HEK293T (cell line): ENCODE results near the gene ING5.

ENCODE experiments used
- CTCF ChIA-PET: fragments of 350-600 bp; formaldehyde crosslinking; extraction: SDS; loops from one replicate; lab custom pipeline; 2021; ENCODE audit warnings: antibody characterized with exemption, inconsistent platforms; lab: Yijun Ruan, JAX
- POLR2A ChIA-PET: fragments of 350-600 bp; formaldehyde crosslinking; extraction: SDS; loops from one replicate; lab custom pipeline; 2020; ENCODE audit warnings: antibody characterized with exemption, inconsistent platforms; lab: Yijun Ruan, JAX
- DNase-seq: peaks from one replicate; pipeline ENCODE4 v3.0.0; 2012; ENCODE audit warnings: mixed read lengths; ENCODE audit errors: extremely low spot score
- ARNT ChIP-seq: fragments of 450-650 bp; IDR thresholded peaks from 2 replicates; pipeline ENCODE4 v1.6.1; 2017; ENCODE audit warnings: mild to moderate bottlenecking
- BHLHE40 ChIP-seq: fragments of 450-650 bp; IDR thresholded peaks from 2 replicates; pipeline ENCODE4 v1.6.1; 2016; ENCODE audit warnings: mild to moderate bottlenecking, moderate library complexity, borderline replicate concordance
- CTBP1 ChIP-seq: fragments of 450-650 bp; IDR thresholded peaks from 2 replicates; pipeline ENCODE4 v1.6.1; 2016; ENCODE audit warnings: borderline replicate concordance
- ELF4 ChIP-seq: fragments of 450-650 bp; IDR thresholded peaks from 2 replicates; pipeline ENCODE4 v1.6.1; 2017; ENCODE audit warnings: antibody characterized with exemption
- FOXA1 ChIP-seq: fragments of 450-650 bp; IDR thresholded peaks from 2 replicates; pipeline ENCODE4 v1.6.1; 2016; ENCODE audit warnings: mild to moderate bottlenecking
- FOXK2 ChIP-seq: fragments of 450-650 bp; IDR thresholded peaks from 2 replicates; pipeline ENCODE4 v1.6.1; 2016; ENCODE audit warnings: mild to moderate bottlenecking
- FOXM1 ChIP-seq: fragments of 450-650 bp; IDR thresholded peaks from 2 replicates; pipeline ENCODE4 v1.6.1; 2017; ENCODE audit warnings: mild to moderate bottlenecking, borderline replicate concordance
- HDGF ChIP-seq: fragments of 450-650 bp; IDR thresholded peaks from 2 replicates; pipeline ENCODE4 v1.6.1; 2017; ENCODE audit warnings: antibody characterized with exemption, borderline replicate concordance
- L3MBTL2 ChIP-seq: fragments of 450-650 bp; conservative IDR thresholded peaks from 2 replicates; pipeline ENCODE4 v1.6.1; 2016; ENCODE audit warnings: mild to moderate bottlenecking
- LEF1 ChIP-seq: fragments of 450-650 bp; IDR thresholded peaks from 2 replicates; pipeline ENCODE4 v1.6.1; 2017; ENCODE audit warnings: mild to moderate bottlenecking, borderline replicate concordance
- NFRKB ChIP-seq: fragments of 450-650 bp; IDR thresholded peaks from 2 replicates; pipeline ENCODE4 v1.6.1; 2016; ENCODE audit warnings: mild to moderate bottlenecking, moderate library complexity
- PKNOX1 ChIP-seq: fragments of 450-650 bp; IDR thresholded peaks from 2 replicates; pipeline ENCODE4 v1.6.1; 2016
- SP1 ChIP-seq: fragments of 450-650 bp; IDR thresholded peaks from 2 replicates; pipeline ENCODE4 v1.6.1; 2017
- SUZ12 ChIP-seq: fragments of 450-650 bp; IDR thresholded peaks from 2 replicates; pipeline ENCODE4 v1.6.1; 2016; ENCODE audit warnings: mild to moderate bottlenecking
- TARDBP ChIP-seq: fragments of 450-650 bp; IDR thresholded peaks from 2 replicates; pipeline ENCODE4 v1.6.1; 2016
- ZNF384 ChIP-seq: fragments of 450-650 bp; IDR thresholded peaks from 2 replicates; pipeline ENCODE4 v1.6.1; 2016

The ING5 gene

GRCh38 chr2:241720099-241720498 lies 18.3 kb downstream of the ING5 start:
- no peak for TF ChIP-seq CTBP1
- no peak for TF ChIP-seq PKNOX1
- TF ChIP-seq HDGF: no peak
- TF ChIP-seq SP1: no peak
- no peak for TF ChIP-seq SUZ12
- no peak for TF ChIP-seq NFRKB
- no peak for TF ChIP-seq ARNT
- TF ChIP-seq L3MBTL2: no peak
- TF ChIP-seq FOXA1: no peak
- TF ChIP-seq TARDBP: no peak
- no peak for TF ChIP-seq FOXK2
- TF ChIP-seq BHLHE40: no peak
- no peak for TF ChIP-seq LEF1
- no peak for TF ChIP-seq ZNF384
- no peak for TF ChIP-seq ELF4
- TF ChIP-seq FOXM1: no peak
- DNase-seq: no peak
- ChIA-PET CTCF (no interaction called here), POLR2A (no interaction called here)

- no peak for DNase-seq
- TF ChIP-seq FOXA1: no peak
- no peak for TF ChIP-seq CTBP1
- no peak for TF ChIP-seq ZNF384
- TF ChIP-seq HDGF: no peak
- TF ChIP-seq NFRKB: no peak
- TF ChIP-seq PKNOX1: no peak
- no peak for TF ChIP-seq ARNT
- no peak for TF ChIP-seq TARDBP
- no peak for TF ChIP-seq SP1
- no peak for TF ChIP-seq FOXM1
- no peak for TF ChIP-seq ELF4
- POLR2A ChIA-PET: no interaction called here
- CTCF ChIA-PET: no interaction called here
Measured at GRCh38 chr2:241720560-241720959, 18.7 kb downstream of the ING5 start.

- TF ChIP-seq PKNOX1: no peak
- no peak for TF ChIP-seq NFRKB
- TF ChIP-seq ZNF384: no peak
- no peak for TF ChIP-seq ARNT
- TF ChIP-seq L3MBTL2: no peak
- no peak for TF ChIP-seq SP1
- no peak for TF ChIP-seq CTBP1
- TF ChIP-seq SUZ12: no peak
- TF ChIP-seq ELF4: no peak
- TF ChIP-seq FOXM1: no peak
- TF ChIP-seq FOXK2: no peak
- no peak for TF ChIP-seq LEF1
- no peak for TF ChIP-seq BHLHE40
- no peak for TF ChIP-seq HDGF
- no peak for TF ChIP-seq TARDBP
- no peak for TF ChIP-seq FOXA1
- POLR2A ChIA-PET: interaction anchor here (1.2 kb wide), 1 partner anchor 35 kb away, joined by 4 read pairs; the partner anchor contains the start of gene DTYMK
- DNase-seq: no peak
- CTCF ChIA-PET: no interaction called here
Measured at GRCh38 chr2:241721852-241722251, 20.0 kb downstream of the ING5 start.

GRCh38 chr2:241722896-241723454 lies 21.1 kb downstream of the ING5 start:
- no peak for TF ChIP-seq ZNF384
- TF ChIP-seq FOXA1: no peak
- TF ChIP-seq ARNT: no peak
- no peak for TF ChIP-seq TARDBP
- POLR2A ChIA-PET: no interaction called here

GRCh38 chr2:241724259-241724974 lies 22.6 kb downstream of the ING5 start:
- POLR2A ChIA-PET: no interaction called here

More at GRCh38 chr2:241722896-241723454, 21.1 kb downstream of the ING5 start:
- CTCF ChIA-PET: no interaction called here
- no peak for DNase-seq

More at GRCh38 chr2:241724259-241724974, 22.6 kb downstream of the ING5 start:
- CTCF ChIA-PET: no interaction called here
- TF ChIP-seq SP1 (no peak), HDGF (no peak), NFRKB (no peak), LEF1 (no peak), SUZ12 (no peak), CTBP1 (no peak), ZNF384 (no peak), ARNT (no peak), FOXK2 (no peak), PKNOX1 (no peak), ELF4 (no peak), TARDBP (no peak), FOXM1 (no peak), FOXA1 (no peak), L3MBTL2 (no peak), BHLHE40 (no peak)
- DNase-seq: peak; percentile 25
